HepG2 (cell line): ENCODE measurements around the gene SNHG17. TPM values are rescaled to one million over a fixed set of nuclear protein-coding genes. Genes with fewer than 3 reads are reported as not detected.

Experiments
- ATAC-seq: fragments of 200-7000 bp; cut with Tn5 transposase; 3 replicates; pipeline ENCODE4 v1.9.1; 2020; ENCODE audit warnings: mild to moderate bottlenecking, moderate library complexity
- BruUV-seq: library from RNA; stranded (reverse); fragments of 400-500 nt; replicated peaks from 2 replicates; lab custom pipeline; 2021; lab: Mats Ljungman, UMichigan
- CTCF ChIA-PET: fragments of 300-600 bp; formaldehyde crosslinking; extraction: SDS; loops from one replicate; lab custom pipeline; 2021; ENCODE audit warnings: low total read pairs, inconsistent platforms, low intra/inter-chr PET ratio; lab: Yijun Ruan, JAX
- POLR2A ChIA-PET: fragments of 350-600 bp; sonication (Branson Sonifier 250); formaldehyde crosslinking; loops from one replicate; lab custom pipeline; 2020; ENCODE audit warnings: antibody characterized with exemption, inconsistent platforms; lab: Yijun Ruan, JAX
- DNase-seq: peaks from one replicate; pipeline ENCODE4 v3.0.0-alpha.2; 2015; ENCODE audit warnings: low spot score
- FAIRE-seq: peaks from 3 replicates; lab custom pipeline; 2011; peaks lifted over from hg19 to GRCh38; lab: Jason Lieb, UNC
- H2AFZ ChIP-seq: one replicate; pipeline ENCODE4 v1.6.1; 2011; ENCODE audit warnings: low read length, inconsistent platforms
- H3K27ac ChIP-seq: fragments of 300-600 bp; 3 replicates; pipeline ENCODE4 v1.8.0; 2011; ENCODE audit warnings: mixed run types, mild to moderate bottlenecking, mixed read lengths, low read length, inconsistent platforms; ENCODE audit not compliant: insufficient read depth; ENCODE audit errors: extremely low read length
- H3K27me3 ChIP-seq, 2 experiments: fragments of 200-600 bp in 1 of 2; 2 replicates in 1 of 2; 3 replicates in 1 of 2; pipeline versions ENCODE4 v1.6.0 to v1.8.0; 2011; ENCODE audit warnings: low read length in 2 of 2, mild to moderate bottlenecking in 2 of 2, moderate library complexity in 2 of 2, inconsistent platforms in 1 of 2; ENCODE audit not compliant: insufficient read depth in 2 of 2, control insufficient read depth in 1 of 2
- H3K36me3 ChIP-seq, 2 experiments: fragments of 200-600 bp in 1 of 2; replicated peaks in 1 of 2; 2 replicates in 1 of 2; 3 replicates in 1 of 2; pipeline versions ENCODE4 v1.5.1 to v1.8.0; 2011; ENCODE audit warnings: low read length in 2 of 2, inconsistent platforms in 1 of 2; ENCODE audit not compliant: insufficient read depth in 2 of 2, control insufficient read depth in 1 of 2
- H3K4me1 ChIP-seq: 2 replicates; pipeline ENCODE4 v1.5.1; 2012; ENCODE audit warnings: low read length, inconsistent platforms; ENCODE audit not compliant: insufficient read depth
- H3K4me2 ChIP-seq: 2 replicates; pipeline ENCODE4 v1.6.0; 2011; ENCODE audit warnings: low read depth, low read length, inconsistent platforms
- H3K4me3 ChIP-seq, 3 experiments: fragments of 200-600 bp in 1 of 3; sonication (generic), shearing (Covaris generic) in 1 of 3; replicated peaks in 1 of 3; 2 replicates each; pipeline ENCODE4 v1.5.1; 2011 to 2016; ENCODE audit warnings: low read length in 3 of 3, inconsistent platforms in 2 of 3, low read depth in 2 of 3, mild to moderate bottlenecking in 2 of 3, control low read depth in 1 of 3, mixed read lengths in 1 of 3; ENCODE audit not compliant: insufficient read depth in 1 of 3
- H3K79me2 ChIP-seq: one replicate; pipeline ENCODE4 v1.6.1; 2011; ENCODE audit warnings: low read length, inconsistent platforms; ENCODE audit not compliant: insufficient read depth
- H3K9ac ChIP-seq: 2 replicates; pipeline ENCODE4 v1.6.0; 2011; ENCODE audit warnings: mild to moderate bottlenecking, low read depth, low read length, inconsistent platforms; ENCODE audit not compliant: insufficient read depth
- H3K9me3 ChIP-seq: 2 replicates; pipeline ENCODE4 v1.5.1; 2012; ENCODE audit warnings: mild to moderate bottlenecking, low read length
- H4K20me1 ChIP-seq: 2 replicates; pipeline ENCODE4 v1.6.0; 2011; ENCODE audit warnings: inconsistent platforms, mild to moderate bottlenecking, low read length, moderate library complexity; ENCODE audit not compliant: insufficient read depth
- AGO2 ChIP-seq: fragments of 200-400 bp; formaldehyde crosslinking; optimal IDR thresholded peaks from 2 replicates; pipeline ENCODE3; 2017; ENCODE audit warnings: mild to moderate bottlenecking, low read depth, low read length, moderate library complexity
- BCL6 ChIP-seq: IDR thresholded peaks from 2 replicates; pipeline ENCODE4 v1.6.1; 2016; ENCODE audit warnings: missing genetic modification reagents, missing compliant biosample characterization
- MXD1 ChIP-seq: sonication (generic); formaldehyde crosslinking; IDR thresholded peaks from 2 replicates; pipeline ENCODE4 v1.4.0; 2020; ENCODE audit warnings: mild to moderate bottlenecking, missing genetic modification reagents
- USF2 ChIP-seq, 2 experiments: sonication (generic) in 1 of 2; formaldehyde crosslinking in 1 of 2; IDR thresholded peaks; 2 replicates each; pipeline versions ENCODE4 v1.5.1 to v1.6.1; 2011 to 2020; ENCODE audit warnings: borderline replicate concordance in 1 of 2, low read depth in 1 of 2, low read length in 1 of 2, mild to moderate bottlenecking in 1 of 2, missing genetic modification reagents in 1 of 2, moderate library complexity in 1 of 2
- ZNF335 ChIP-seq: sonication (generic); formaldehyde crosslinking; IDR thresholded peaks from 2 replicates; pipeline ENCODE4 v1.4.0; 2020; ENCODE audit warnings: missing genetic modification reagents
- ZNF687 ChIP-seq: sonication (generic); formaldehyde crosslinking; IDR thresholded peaks from 2 replicates; pipeline ENCODE4 v1.5.1; 2020; ENCODE audit warnings: mild to moderate bottlenecking, missing genetic modification reagents, moderate library complexity
- ZNF746 ChIP-seq: sonication (generic); formaldehyde crosslinking; IDR thresholded peaks from 2 replicates; pipeline ENCODE4 v1.8.0; 2022; ENCODE audit warnings: mild to moderate bottlenecking, missing genetic modification reagents
- WGBS: methylation state at CpG from one replicate; pipeline ENCODE4 v1.1.6; 2017; ENCODE audit warnings: low lambda C conversion rate; 5-methylcytosine and 5-hydroxymethylcytosine counted together
- in situ Hi-C: cut with HindIII; loops from 2 replicates; pipeline ENCODE4 v1.10.0; 2017; ENCODE audit warnings: low pct_unique_long_range_greater_than_20kb; ENCODE audit not compliant: extremely low pct_ligation_motif_present
- intact Hi-C: fragments of 100-400 bp; cut with micrococcal nuclease; formaldehyde crosslinking; loops from one replicate; pipeline ENCODE4 v1.10.0; 2022; ENCODE audit not compliant: unreplicated experiment
- polyA plus RNA-seq, 8 experiments: library from polyadenylated mRNA; depleted of rRNA in 3 of 8; stranded (reverse) in 7 of 8; unstranded in 1 of 8; fragments of >200 nt; fragmentation: Illumina TruSeq in 4 of 8; extraction: Trizol in 4 of 8; gene quantifications; 2 replicates each; pipeline versions ENCODE4 v1.2.1 to v1.2.3, GENCODE V29; 2011 to 2016; ENCODE audit warnings: low read depth in 4 of 8, missing spikeins in 1 of 8, mixed read lengths in 1 of 8; ENCODE audit not compliant: insufficient read depth in 1 of 8
- total RNA-seq, 5 experiments: library from RNA; depleted of rRNA; stranded (reverse); fragments of >200 nt; fragmentation: Illumina TruSeq; extraction: Trizol; gene quantifications; 2 replicates each; pipeline ENCODE4 v1.2.3, GENCODE V29; 2016; ENCODE audit warnings: low read depth in 1 of 5

Gene SNHG17
- total and polyA plus RNA-seq, 2 of the 13 experiments (the other 11 are each of a cell fraction or from before 2014, with no cell fraction given), result 26.2 to 41.2 TPM

- no peak overlapping the region for H3K27ac ChIP-seq
- H3K4me3 ChIP-seq, result no peak overlapping the region
- ChIA-PET POLR2A (interaction anchor here (0.9 to 7.1 kb wide), 3 partner anchors 13 to 42 kb away, joined by 3 to 294 read pairs (median 45); partner anchors contain the start of gene RALGAPB), CTCF (no interaction called here)
- no TSS peak for BruUV-seq
- FAIRE-seq, result no peak
- intact Hi-C loops (loop anchor here (10.0 kb wide), 1 partner anchor 884 kb away; no protein-coding TSS in a partner anchor), in situ Hi-C loops (loop anchor here (25.0 kb wide), 1 partner anchor 306 kb away; the partner anchor contains the start of gene ACTR5)
- H4K20me1 ChIP-seq, result peaks cover 74% of the 10 kb centered on the region
- H3K9me3 ChIP-seq, result no peaks in the 10 kb centered on the region
- H3K27me3 ChIP-seq, result no peaks in the 10 kb centered on the region; a peak in 1 of 5 replicates
- H3K4me2 ChIP-seq, result peak overlapping the region; percentile 94; the same call in 1 of the 2 replicates
- H3K4me1 ChIP-seq, result peaks cover 47% of the 10 kb centered on the region
- TF ChIP-seq ZNF746 (no peak), ZNF335 (no peak), USF2 (IDR thresholded peaks at IDR 0.05; ENCODE audit: low read depth, low read length) (peak; percentile 32; the same call in 1 of the 2 replicates), USF2 (CRISPR knock-in tag; IDR thresholded peaks at IDR 0.05; ENCODE audit: borderline replicate concordance) (no peak), AGO2 (peak; percentile 28), BCL6 (CRISPR knock-in tag) (no peak), MXD1 (0 out of 2 replicates have a peak, but pooled peaks have one; percentile 13), ZNF687 (CRISPR knock-in tag) (peak; percentile 38)
- H2AFZ ChIP-seq, result no peak overlapping the region
- peaks cover 86% of the 10 kb centered on the region for H3K79me2 ChIP-seq
- no peak for ATAC-seq
- H3K36me3 ChIP-seq, result peaks cover 65 to 79% of the 10 kb centered on the region in 2 experiments
- H3K9ac ChIP-seq, result no peak overlapping the region
- DNase-seq, result no peak
- WGBS, result 90% methylated on average over 8 of the region's 8 CpGs
These were observed 4.3 kb downstream of the SNHG17 start for GRCh38 chr20:38430679-38431325.
